Natural killer cell (primary cell): ENCODE data around the gene NR2C2. TPM values are rescaled to one million over a fixed set of nuclear protein-coding genes. Genes with fewer than 3 reads are reported as not detected.

Experiments
- ATAC-seq, 3 donors: fragments of 150-1000 bp in 2 of 3; fragments of 200-7000 bp in 1 of 3; cut with Tn5 transposase; 1 replicate in 1 of 3; 2 replicates in 2 of 3; pipeline ENCODE4 v1.10.0; 2021; ENCODE audit warnings: mild to moderate bottlenecking in 2 of 3, moderate library complexity in 2 of 3
- DNase-seq, 2 donors: peaks; one replicate each; pipeline versions ENCODE4 v3.0.0 to v3.0.0-alpha.2; 2013 to 2021; ENCODE audit warnings: mixed read lengths in 1 of 2
- H3K27ac ChIP-seq: one replicate; pipeline ENCODE4 v1.5.1; 2013; ENCODE audit warnings: mild to moderate bottlenecking, low read length
- H3K27me3 ChIP-seq: one replicate; pipeline ENCODE4 v1.6.1; 2013; ENCODE audit warnings: low read length; ENCODE audit not compliant: control insufficient read depth, insufficient read depth
- H3K36me3 ChIP-seq: one replicate; pipeline ENCODE4 v1.6.1; 2013; ENCODE audit warnings: low read length; ENCODE audit not compliant: control insufficient read depth, insufficient read depth
- H3K4me1 ChIP-seq: one replicate; pipeline ENCODE4 v1.6.1; 2013; ENCODE audit warnings: low read length; ENCODE audit not compliant: control insufficient read depth, insufficient read depth
- H3K4me3 ChIP-seq: one replicate; pipeline ENCODE4 v1.5.1; 2013; ENCODE audit warnings: low read length
- H3K9me3 ChIP-seq: one replicate; pipeline ENCODE4 v1.6.1; 2013; ENCODE audit warnings: low read length; ENCODE audit not compliant: control insufficient read depth, insufficient read depth
- H3K27ac Mint-ChIP-seq, 2 donors: one replicate each; pipeline ENCODE4 v1.8.0; 2022; ENCODE audit warnings: mild to moderate bottlenecking in 2 of 2, mixed read lengths in 2 of 2, moderate library complexity in 1 of 2
- H3K27me3 Mint-ChIP-seq, 2 donors: one replicate each; pipeline ENCODE4 v1.8.0; 2022; ENCODE audit warnings: low read depth in 2 of 2, mixed read lengths in 2 of 2
- H3K36me3 Mint-ChIP-seq: one replicate; pipeline ENCODE4 v1.8.0; 2022; ENCODE audit warnings: mixed read lengths
- H3K4me1 Mint-ChIP-seq, 2 donors: one replicate each; pipeline ENCODE4 v1.8.0; 2022; ENCODE audit warnings: mixed read lengths in 2 of 2
- H3K4me3 Mint-ChIP-seq: one replicate; pipeline ENCODE4 v1.8.0; 2022; ENCODE audit warnings: mild to moderate bottlenecking, moderate library complexity, mixed read lengths
- H3K9me3 Mint-ChIP-seq, 2 donors: one replicate each; pipeline ENCODE4 v1.8.0; 2022; ENCODE audit warnings: mixed read lengths in 2 of 2
- WGBS: methylation state at CpG from one replicate; pipeline ENCODE4 v1.1.7; 2013; ENCODE audit warnings: missing lambda C conversion rate; ENCODE audit not compliant: insufficient coverage; 5-methylcytosine and 5-hydroxymethylcytosine counted together
- intact Hi-C: fragments of 100-400 bp; cut with micrococcal nuclease; formaldehyde crosslinking; loops from one replicate; pipeline ENCODE4 v1.14.2; 2022
- total RNA-seq, 4 donors: library from RNA; stranded (reverse); fragments of 120-200 nt in 1 of 4; gene quantifications; one replicate each; pipeline versions ENCODE4 v1.2.3 to v1.2.4, GENCODE V29; 2013 to 2022
- TF ChIP-seq, protein P1 (sequence below): fragments of 200-600 bp; IDR thresholded peaks from one replicate; pipeline ENCODE4 v1.8.0; 2022; ENCODE audit warnings: antibody characterized with exemption

NR2C2 gene
- total RNA-seq, 3 donors from 2014 or later (not counting 1 experiment from before 2014, with no cell fraction given) = 70.4 to 94.3 (median 81.6) TPM

DNA sequence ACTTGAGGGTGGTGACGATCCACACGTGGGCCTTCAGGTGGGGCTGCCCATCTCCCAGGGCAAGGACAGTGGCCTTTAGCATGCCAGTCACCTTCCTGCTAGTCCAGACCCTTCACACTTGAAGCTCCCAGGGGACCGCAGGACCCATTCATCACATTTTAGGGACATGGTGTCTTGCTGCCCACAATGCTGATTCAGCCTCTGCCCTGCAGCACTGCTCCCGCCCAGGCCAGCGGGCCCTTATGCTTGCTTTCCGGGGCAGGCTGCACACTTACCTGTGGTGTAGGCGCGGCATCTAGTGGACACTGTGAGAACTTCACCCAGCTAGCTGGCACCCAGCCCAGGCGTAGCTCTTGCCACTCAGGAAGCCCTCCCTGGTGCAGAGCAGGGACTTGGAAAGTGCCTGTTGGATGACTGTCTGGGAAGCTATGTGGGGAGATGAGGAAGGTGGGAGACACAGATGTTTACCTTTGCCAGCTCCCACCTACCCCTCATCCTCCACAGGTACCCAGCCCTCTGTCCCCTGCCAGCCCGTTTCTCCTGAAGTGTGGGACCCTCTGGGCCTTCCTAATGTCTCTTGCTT lies 26.3 kb upstream of the NR2C2 start:
- no peaks in the 10 kb centered on the region for H3K36me3 Mint-ChIP-seq
- H3K9me3 Mint-ChIP-seq = no peaks in the 10 kb centered on the region
- Histone ChIP-seq H3K9me3 (no peaks in the 10 kb centered on the region), H3K27me3 (no peaks in the 10 kb centered on the region), H3K4me3 (no peak overlapping the region), H3K4me1 (no peaks in the 10 kb centered on the region), H3K27ac (no peak overlapping the region), H3K36me3 (no peaks in the 10 kb centered on the region)
- no peak overlapping the region for H3K4me3 Mint-ChIP-seq
- peak; percentile 73 to 90 for DNase-seq
- WGBS = 28% methylated on average over 10 of the region's 10 CpGs
- TF ChIP-seq, protein P1, sequence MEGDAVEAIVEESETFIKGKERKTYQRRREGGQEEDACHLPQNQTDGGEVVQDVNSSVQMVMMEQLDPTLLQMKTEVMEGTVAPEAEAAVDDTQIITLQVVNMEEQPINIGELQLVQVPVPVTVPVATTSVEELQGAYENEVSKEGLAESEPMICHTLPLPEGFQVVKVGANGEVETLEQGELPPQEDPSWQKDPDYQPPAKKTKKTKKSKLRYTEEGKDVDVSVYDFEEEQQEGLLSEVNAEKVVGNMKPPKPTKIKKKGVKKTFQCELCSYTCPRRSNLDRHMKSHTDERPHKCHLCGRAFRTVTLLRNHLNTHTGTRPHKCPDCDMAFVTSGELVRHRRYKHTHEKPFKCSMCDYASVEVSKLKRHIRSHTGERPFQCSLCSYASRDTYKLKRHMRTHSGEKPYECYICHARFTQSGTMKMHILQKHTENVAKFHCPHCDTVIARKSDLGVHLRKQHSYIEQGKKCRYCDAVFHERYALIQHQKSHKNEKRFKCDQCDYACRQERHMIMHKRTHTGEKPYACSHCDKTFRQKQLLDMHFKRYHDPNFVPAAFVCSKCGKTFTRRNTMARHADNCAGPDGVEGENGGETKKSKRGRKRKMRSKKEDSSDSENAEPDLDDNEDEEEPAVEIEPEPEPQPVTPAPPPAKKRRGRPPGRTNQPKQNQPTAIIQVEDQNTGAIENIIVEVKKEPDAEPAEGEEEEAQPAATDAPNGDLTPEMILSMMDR = peak; percentile 96
- intact Hi-C loops = loop anchor here (1.0 to 10.0 kb wide), 3 partner anchors 287 to 1026 kb away; no protein-coding TSS in a partner anchor
- no peak overlapping the region for H3K27ac Mint-ChIP-seq
- H3K4me1 Mint-ChIP-seq = peaks cover 0 to 8% of the 10 kb centered on the region in 2 donors
- H3K27me3 Mint-ChIP-seq = no peaks in the 10 kb centered on the region
- ATAC-seq = peak; percentile 92 to 99 (median 99)

DNA sequence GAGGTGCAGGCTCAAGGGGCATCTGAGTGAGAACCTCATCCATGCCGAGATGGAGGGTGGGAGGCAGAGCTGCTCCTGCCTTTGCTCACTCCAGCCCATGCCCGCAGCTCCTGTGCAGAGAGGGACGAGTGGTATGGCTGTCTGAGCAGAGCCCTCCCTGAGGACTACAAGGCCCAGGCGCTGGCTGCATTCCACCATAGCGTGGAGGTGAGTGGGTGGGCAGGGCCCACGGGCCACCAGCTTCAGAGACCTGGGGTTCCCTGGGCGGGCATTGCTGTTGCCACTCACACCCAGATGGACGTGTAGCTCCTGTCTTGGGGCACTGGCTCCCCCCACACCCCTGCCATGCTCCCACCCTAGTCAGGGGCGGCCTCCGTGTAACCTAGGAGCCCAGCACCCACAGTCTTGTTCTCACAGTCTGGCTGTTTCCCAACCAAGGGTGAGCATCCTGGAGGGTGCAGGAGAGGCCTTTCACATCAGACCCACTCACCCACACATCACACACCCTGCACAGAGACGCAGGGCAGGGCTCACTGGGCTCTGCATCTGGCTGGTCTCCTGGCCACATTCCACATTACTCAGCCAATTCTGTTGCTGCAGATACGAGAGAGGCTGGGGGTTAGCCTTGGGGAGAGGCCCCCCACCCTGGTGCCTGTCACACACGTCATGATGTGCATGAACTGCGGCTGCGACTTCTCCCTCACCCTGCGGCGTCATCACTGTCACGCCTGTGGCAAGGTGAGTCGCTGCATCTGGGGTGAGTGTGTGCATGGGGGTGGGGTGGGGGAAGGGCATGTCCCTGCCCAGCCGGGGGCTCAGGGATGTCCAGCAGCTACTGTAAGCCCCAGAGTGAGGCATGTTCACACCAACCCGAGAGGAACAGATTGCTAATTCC lies 25.3 kb upstream of the NR2C2 start:
- Mint-ChIP-seq H3K4me1 (peaks cover 0 to 8% of the 10 kb centered on the region in 2 donors), H3K36me3 (no peaks in the 10 kb centered on the region), H3K4me3 (no peak overlapping the region), H3K27ac (no peak overlapping the region), H3K9me3 (no peaks in the 10 kb centered on the region), H3K27me3 (no peaks in the 10 kb centered on the region)
- Histone ChIP-seq H3K4me1 (no peaks in the 10 kb centered on the region), H3K9me3 (no peaks in the 10 kb centered on the region), H3K4me3 (no peak overlapping the region), H3K27ac (no peak overlapping the region), H3K36me3 (no peaks in the 10 kb centered on the region), H3K27me3 (no peaks in the 10 kb centered on the region)
- 87% methylated on average over 21 of the region's 21 CpGs for WGBS
- TF ChIP-seq, protein P1 = no peak
- intact Hi-C loops = loop anchor here (1.0 to 10.0 kb wide), 3 partner anchors 288 to 1027 kb away; no protein-coding TSS in a partner anchor
- ATAC-seq (no peak), DNase-seq (no peak)

DNA sequence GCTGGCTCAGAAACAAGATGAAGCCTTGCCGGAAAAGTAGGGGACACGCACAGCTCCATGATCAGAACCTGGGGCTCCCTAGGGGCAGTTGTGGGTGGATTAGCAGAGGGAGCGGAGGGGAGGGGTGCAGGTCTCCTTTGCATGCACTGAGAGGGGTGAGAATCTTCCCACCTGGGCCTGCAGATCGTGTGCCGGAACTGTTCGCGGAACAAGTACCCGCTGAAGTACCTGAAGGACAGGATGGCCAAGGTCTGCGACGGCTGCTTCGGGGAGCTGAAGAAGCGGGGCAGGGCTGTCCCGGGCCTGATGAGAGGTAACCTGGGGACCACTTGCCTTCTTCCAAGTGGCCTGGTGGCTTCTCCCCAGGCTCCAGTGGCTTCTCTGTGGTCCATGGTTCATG lies 24.5 kb upstream of the NR2C2 start:
- intact Hi-C loops = loop anchor here (10.0 kb wide), 1 partner anchor 1028 kb away; no protein-coding TSS in a partner anchor
- no peak overlapping the region for H3K27ac Mint-ChIP-seq
- no peaks in the 10 kb centered on the region for H3K27me3 Mint-ChIP-seq
- WGBS = 97% methylated on average over 13 of the region's 13 CpGs
- Histone ChIP-seq H3K27me3 (no peaks in the 10 kb centered on the region), H3K27ac (no peak overlapping the region), H3K9me3 (no peaks in the 10 kb centered on the region), H3K36me3 (no peaks in the 10 kb centered on the region), H3K4me3 (no peak overlapping the region), H3K4me1 (no peaks in the 10 kb centered on the region)
- H3K9me3 Mint-ChIP-seq = no peaks in the 10 kb centered on the region
- peaks cover 0 to 8% of the 10 kb centered on the region in 2 donors for H3K4me1 Mint-ChIP-seq
- H3K4me3 Mint-ChIP-seq = no peak overlapping the region
- no peaks in the 10 kb centered on the region for H3K36me3 Mint-ChIP-seq
- ATAC-seq = no peak
- DNase-seq = no peak
- TF ChIP-seq, protein P1 = no peak
